Osteoblast (primary cell): ENCODE measurements around the gene PANK4. TPM values are rescaled to one million over a fixed set of nuclear protein-coding genes. Genes with fewer than 3 reads are reported as not detected.

ENCODE experiments used
- DNase-seq: peaks from one replicate; pipeline ENCODE4 v3.0.0; 2011; ENCODE audit warnings: low spot score, mixed read lengths; ENCODE audit not compliant: insufficient read length; ENCODE audit errors: missing footprints
- H2AFZ ChIP-seq: 2 replicates; pipeline ENCODE4 v1.6.0; 2011; ENCODE audit warnings: mild to moderate bottlenecking, low read length
- H3K27ac ChIP-seq: 2 replicates; pipeline ENCODE4 v1.5.1; 2011; ENCODE audit warnings: mild to moderate bottlenecking, low read depth, low read length, moderate library complexity
- H3K27me3 ChIP-seq: 2 replicates; pipeline ENCODE4 v1.6.0; 2012; ENCODE audit warnings: mild to moderate bottlenecking, control low read depth, inconsistent platforms, low read length, moderate library complexity; ENCODE audit not compliant: insufficient read depth
- H3K36me3 ChIP-seq: 2 replicates; pipeline ENCODE4 v1.5.1; 2011; ENCODE audit warnings: mild to moderate bottlenecking, low read length, control low read depth, moderate library complexity; ENCODE audit not compliant: insufficient read depth
- H3K4me1 ChIP-seq: 2 replicates; pipeline ENCODE4 v1.5.1; 2011; ENCODE audit warnings: mild to moderate bottlenecking, low read length, control low read depth, moderate library complexity; ENCODE audit not compliant: insufficient read depth
- H3K4me2 ChIP-seq: 2 replicates; pipeline ENCODE4 v1.6.0; 2011; ENCODE audit warnings: mild to moderate bottlenecking, low read length; ENCODE audit not compliant: insufficient read depth
- H3K4me3 ChIP-seq: fragments of 200-600 bp; sonication (generic); 3 replicates; pipeline ENCODE4 v1.5.1; 2012; ENCODE audit warnings: mild to moderate bottlenecking, low read length, inconsistent platforms; ENCODE audit not compliant: insufficient read depth
- H3K79me2 ChIP-seq: 2 replicates; pipeline ENCODE4 v1.6.0; 2012; ENCODE audit warnings: mild to moderate bottlenecking, low read length, control low read depth, inconsistent platforms; ENCODE audit not compliant: insufficient read depth
- H3K9me3 ChIP-seq: 2 replicates; pipeline ENCODE4 v1.5.1; 2011; ENCODE audit warnings: low read depth, low read length, control low read depth
- H4K20me1 ChIP-seq: 2 replicates; pipeline ENCODE4 v1.6.0; 2012; ENCODE audit warnings: mild to moderate bottlenecking, low read length, control low read depth; ENCODE audit not compliant: insufficient read depth
- total RNA-seq: library from RNA; depleted of rRNA; stranded (reverse); fragments of >200 nt; gene quantifications from 2 replicates; pipeline ENCODE4 v1.2.3, GENCODE V29; 2012
- TF ChIP-seq, protein P1 (sequence below): IDR thresholded peaks from 2 replicates; pipeline ENCODE4 v1.5.1; 2011; ENCODE audit warnings: mild to moderate bottlenecking, low read depth, low read length, moderate library complexity; ENCODE audit errors: extremely low read depth

Gene PANK4
- total RNA-seq, 1 donor = 15.2 TPM

DNA sequence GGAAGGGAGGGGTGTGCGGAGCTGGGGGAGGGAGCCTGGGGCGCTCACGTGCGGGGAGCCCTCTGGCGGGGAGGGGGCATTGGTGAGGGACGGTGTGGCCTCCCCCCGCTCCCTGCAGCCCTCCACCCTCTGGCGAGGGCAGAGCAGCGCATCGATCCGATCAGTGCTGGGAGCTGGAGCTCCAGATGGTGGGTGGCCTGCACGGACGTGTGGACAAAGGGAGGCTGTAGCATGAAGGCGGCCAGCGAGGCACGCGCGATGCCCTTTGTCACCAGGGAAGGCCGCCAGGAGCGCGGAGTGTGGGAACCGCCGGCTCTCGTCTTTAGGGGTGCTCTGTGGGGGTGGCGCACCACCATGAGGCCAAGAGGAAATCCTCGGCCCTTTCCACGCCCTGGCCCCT, 9.1 kb upstream of the PANK4 start:
- no peaks in the 10 kb centered on the region for H3K79me2 ChIP-seq
- peaks cover 7% of the 10 kb centered on the region for H3K4me1 ChIP-seq
- H3K36me3 ChIP-seq = no peaks in the 10 kb centered on the region
- no peak overlapping the region for H2AFZ ChIP-seq
- DNase-seq = no peak
- H3K27ac ChIP-seq = no peak overlapping the region
- TF ChIP-seq, protein P1, sequence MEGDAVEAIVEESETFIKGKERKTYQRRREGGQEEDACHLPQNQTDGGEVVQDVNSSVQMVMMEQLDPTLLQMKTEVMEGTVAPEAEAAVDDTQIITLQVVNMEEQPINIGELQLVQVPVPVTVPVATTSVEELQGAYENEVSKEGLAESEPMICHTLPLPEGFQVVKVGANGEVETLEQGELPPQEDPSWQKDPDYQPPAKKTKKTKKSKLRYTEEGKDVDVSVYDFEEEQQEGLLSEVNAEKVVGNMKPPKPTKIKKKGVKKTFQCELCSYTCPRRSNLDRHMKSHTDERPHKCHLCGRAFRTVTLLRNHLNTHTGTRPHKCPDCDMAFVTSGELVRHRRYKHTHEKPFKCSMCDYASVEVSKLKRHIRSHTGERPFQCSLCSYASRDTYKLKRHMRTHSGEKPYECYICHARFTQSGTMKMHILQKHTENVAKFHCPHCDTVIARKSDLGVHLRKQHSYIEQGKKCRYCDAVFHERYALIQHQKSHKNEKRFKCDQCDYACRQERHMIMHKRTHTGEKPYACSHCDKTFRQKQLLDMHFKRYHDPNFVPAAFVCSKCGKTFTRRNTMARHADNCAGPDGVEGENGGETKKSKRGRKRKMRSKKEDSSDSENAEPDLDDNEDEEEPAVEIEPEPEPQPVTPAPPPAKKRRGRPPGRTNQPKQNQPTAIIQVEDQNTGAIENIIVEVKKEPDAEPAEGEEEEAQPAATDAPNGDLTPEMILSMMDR = no peak
- peaks cover 15% of the 10 kb centered on the region for H3K27me3 ChIP-seq
- no peaks in the 10 kb centered on the region for H4K20me1 ChIP-seq
- no peak overlapping the region for H3K4me2 ChIP-seq
- H3K4me3 ChIP-seq = no peak overlapping the region
- H3K9me3 ChIP-seq = no peaks in the 10 kb centered on the region

DNA sequence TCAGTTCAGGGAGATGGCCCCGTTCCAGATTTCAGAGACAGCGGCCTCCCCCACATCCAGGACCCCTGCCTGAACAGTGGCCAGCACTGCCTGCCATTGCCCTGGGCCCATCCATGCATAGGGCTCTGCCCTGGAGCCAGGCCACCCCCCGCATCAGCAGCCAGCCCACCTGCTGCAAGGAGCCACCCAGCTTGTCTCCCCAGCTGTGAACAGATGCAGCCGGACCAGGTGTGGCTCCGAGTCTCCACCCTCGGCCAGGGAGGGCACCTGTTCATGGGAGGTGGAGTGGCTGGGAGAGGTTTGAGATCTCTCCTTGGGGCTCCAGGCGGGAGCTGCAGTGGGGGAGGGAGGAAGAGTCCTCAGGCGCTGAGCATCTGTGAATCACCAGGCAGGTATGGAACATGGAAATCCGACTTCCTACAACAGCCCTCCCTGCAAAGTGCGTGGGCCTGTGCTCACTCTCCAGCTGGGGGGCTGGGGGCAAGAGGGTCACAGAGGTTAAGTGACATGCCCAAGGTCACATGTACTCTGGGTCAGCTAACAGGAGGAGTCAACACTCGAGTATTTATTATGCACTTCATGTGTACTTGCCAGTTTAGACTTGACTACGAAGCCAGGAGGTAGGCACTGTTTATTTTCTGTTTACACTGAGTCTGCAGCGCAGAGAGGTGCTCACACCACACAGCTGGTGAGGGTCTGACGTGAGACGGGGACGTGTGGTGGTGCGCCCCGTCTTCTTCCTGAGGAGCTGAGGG, 8.5 kb upstream of the PANK4 start:
- Histone ChIP-seq H3K9me3 (no peaks in the 10 kb centered on the region), H3K4me2 (no peak overlapping the region), H3K4me3 (no peak overlapping the region), H3K27ac (no peak overlapping the region), H3K79me2 (no peaks in the 10 kb centered on the region), H3K27me3 (peaks cover 17% of the 10 kb centered on the region), H2AFZ (no peak overlapping the region), H3K36me3 (no peaks in the 10 kb centered on the region), H3K4me1 (peaks cover 7% of the 10 kb centered on the region), H4K20me1 (no peaks in the 10 kb centered on the region)
- TF ChIP-seq, protein P1 = no peak
- no peak for DNase-seq

DNA sequence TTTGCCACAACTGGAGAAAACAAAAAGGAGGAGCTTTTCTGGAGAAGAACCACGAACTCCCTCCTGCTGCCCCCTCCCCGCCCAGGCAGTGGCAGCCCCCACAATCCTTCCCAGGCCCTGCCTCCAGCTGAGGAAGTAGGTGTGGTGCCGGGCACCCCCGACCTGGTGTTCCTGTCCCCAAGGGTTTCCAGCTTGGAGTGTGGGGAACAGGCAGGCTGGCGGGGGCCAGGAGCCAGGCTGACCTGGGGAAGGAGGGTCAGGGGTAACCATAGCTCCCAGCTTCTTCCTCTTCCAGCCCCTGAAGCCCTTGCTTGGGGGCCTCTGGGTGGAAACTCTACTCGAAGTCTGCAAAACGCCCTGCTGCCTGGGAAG, 7.9 kb upstream of the PANK4 start:
- TF ChIP-seq, protein P1 = no peak
- Histone ChIP-seq H3K36me3 (no peaks in the 10 kb centered on the region), H3K27me3 (peaks cover 17% of the 10 kb centered on the region), H4K20me1 (no peaks in the 10 kb centered on the region), H3K79me2 (no peaks in the 10 kb centered on the region), H3K9me3 (no peaks in the 10 kb centered on the region), H3K27ac (no peak overlapping the region), H2AFZ (no peak overlapping the region), H3K4me2 (no peak overlapping the region), H3K4me1 (peaks cover 7% of the 10 kb centered on the region), H3K4me3 (no peak overlapping the region)
- no peak for DNase-seq

DNA sequence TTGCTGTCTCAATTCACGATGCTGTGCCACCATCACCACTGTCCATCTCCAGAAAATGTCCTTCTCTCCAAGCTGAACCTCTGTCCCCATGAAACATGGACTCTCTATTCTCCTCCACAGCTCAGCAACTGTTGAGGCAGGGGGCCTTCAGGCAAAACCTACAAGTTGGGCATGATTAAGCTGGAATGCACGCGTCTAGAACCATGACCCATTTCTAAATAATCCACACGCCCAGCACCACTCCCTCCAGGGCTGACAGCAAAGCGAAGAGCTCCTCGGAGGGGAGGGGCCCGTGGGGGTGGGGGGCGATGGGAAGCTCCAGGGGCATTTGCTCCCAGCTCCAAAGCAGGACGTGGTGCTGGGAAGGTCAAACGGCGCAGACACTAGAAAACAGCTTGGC, 7.0 kb upstream of the PANK4 start:
- no peak overlapping the region for H3K4me2 ChIP-seq
- no peak overlapping the region for H2AFZ ChIP-seq
- no peak overlapping the region for H3K27ac ChIP-seq
- no peaks in the 10 kb centered on the region for H3K9me3 ChIP-seq
- H3K79me2 ChIP-seq = no peaks in the 10 kb centered on the region
- no peaks in the 10 kb centered on the region for H4K20me1 ChIP-seq
- DNase-seq = no peak
- TF ChIP-seq, protein P1 = no peak
- no peak overlapping the region for H3K4me3 ChIP-seq
- no peaks in the 10 kb centered on the region for H3K36me3 ChIP-seq
- peaks cover 7% of the 10 kb centered on the region for H3K4me1 ChIP-seq
- H3K27me3 ChIP-seq = peaks cover 25% of the 10 kb centered on the region
